ENCODE results near the gene IQGAP1. TPM values are rescaled to one million over a fixed set of nuclear protein-coding genes. Genes with fewer than 3 reads are reported as not detected.
"Not testable (repeated sequence)": the region's sequence is repeated elsewhere in the genome, so short reads cannot be mapped to it uniquely, and the experiment has no call there.

IQGAP1 gene
- total and polyA plus RNA-seq, 4 donors: 83.0 to 396 (median 189) TPM

DNA sequence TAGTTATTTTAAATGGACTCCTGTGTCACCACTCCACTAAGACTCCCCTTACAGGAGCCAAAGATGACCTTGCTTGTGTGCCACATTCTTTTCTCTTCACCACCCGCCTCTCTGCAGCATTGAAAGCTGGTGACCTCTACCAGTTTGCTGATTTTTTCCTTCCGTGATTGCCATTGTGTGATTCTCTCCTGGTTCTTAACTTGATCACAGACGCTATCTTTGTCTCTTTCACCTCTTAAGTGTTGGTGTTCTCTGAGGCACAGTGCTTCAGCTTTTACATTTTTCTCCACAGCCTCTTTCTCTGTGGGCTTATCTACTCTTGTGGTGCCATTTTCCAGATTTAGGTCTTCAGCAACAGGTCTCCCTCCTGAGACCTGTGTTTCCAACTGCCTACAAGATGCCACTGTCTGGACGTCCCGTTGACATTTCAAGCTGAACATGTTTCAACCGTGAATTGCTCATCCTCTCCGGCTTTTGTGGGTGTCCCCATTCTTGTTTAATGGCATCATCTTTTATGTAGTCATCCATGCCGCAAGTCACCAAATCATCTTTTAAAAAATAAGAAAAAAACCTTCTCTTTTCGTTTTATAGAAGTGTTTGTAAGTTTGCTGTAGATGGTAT lies 26.5 kb downstream of the IQGAP1 start:
- H3K36me3 ChIP-seq (ENCODE audit: control insufficient read depth in 4 of 4, insufficient read depth in 4 of 4, low read length in 4 of 4): peaks cover 0 to 1% (median 0%) of the 10 kb centered on the region in 4 donors
- no peak overlapping the region for H3K9ac ChIP-seq (ENCODE audit: insufficient read depth in 1 of 2, low read length in 2 of 2)
- H3K27ac ChIP-seq (ENCODE audit: low read depth in 1 of 2, low read length in 1 of 2): peak overlapping the region in 1 of 2 donors; percentile 88
- DNase-seq (no peak), ATAC-seq (ENCODE audit: insufficient read depth, low FRiP score) (no peak)
- no peaks in the 10 kb centered on the region for H3K9me3 ChIP-seq (ENCODE audit: control insufficient read depth in 4 of 4, insufficient read depth in 3 of 4, low read length in 3 of 4)
- H3K4me1 ChIP-seq (ENCODE audit: control insufficient read depth in 5 of 5, insufficient read depth in 5 of 5, low read length in 5 of 5): peaks cover 5 to 31% (median 12%) of the 10 kb centered on the region in 5 donors
- no peak overlapping the region for H3K4me3 ChIP-seq
- no peaks in the 10 kb centered on the region for H3K27me3 ChIP-seq (ENCODE audit: control insufficient read depth in 3 of 3, insufficient read depth in 3 of 3, low read length in 2 of 3)
- WGBS, 2 donors: 60 to 79% methylated on average over 9 of the region's 9 CpGs
- TF ChIP-seq, protein P1, sequence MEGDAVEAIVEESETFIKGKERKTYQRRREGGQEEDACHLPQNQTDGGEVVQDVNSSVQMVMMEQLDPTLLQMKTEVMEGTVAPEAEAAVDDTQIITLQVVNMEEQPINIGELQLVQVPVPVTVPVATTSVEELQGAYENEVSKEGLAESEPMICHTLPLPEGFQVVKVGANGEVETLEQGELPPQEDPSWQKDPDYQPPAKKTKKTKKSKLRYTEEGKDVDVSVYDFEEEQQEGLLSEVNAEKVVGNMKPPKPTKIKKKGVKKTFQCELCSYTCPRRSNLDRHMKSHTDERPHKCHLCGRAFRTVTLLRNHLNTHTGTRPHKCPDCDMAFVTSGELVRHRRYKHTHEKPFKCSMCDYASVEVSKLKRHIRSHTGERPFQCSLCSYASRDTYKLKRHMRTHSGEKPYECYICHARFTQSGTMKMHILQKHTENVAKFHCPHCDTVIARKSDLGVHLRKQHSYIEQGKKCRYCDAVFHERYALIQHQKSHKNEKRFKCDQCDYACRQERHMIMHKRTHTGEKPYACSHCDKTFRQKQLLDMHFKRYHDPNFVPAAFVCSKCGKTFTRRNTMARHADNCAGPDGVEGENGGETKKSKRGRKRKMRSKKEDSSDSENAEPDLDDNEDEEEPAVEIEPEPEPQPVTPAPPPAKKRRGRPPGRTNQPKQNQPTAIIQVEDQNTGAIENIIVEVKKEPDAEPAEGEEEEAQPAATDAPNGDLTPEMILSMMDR (IDR thresholded peaks at IDR 0.05; ENCODE audit: control extremely low read depth, extremely low read depth): no peak

DNA sequence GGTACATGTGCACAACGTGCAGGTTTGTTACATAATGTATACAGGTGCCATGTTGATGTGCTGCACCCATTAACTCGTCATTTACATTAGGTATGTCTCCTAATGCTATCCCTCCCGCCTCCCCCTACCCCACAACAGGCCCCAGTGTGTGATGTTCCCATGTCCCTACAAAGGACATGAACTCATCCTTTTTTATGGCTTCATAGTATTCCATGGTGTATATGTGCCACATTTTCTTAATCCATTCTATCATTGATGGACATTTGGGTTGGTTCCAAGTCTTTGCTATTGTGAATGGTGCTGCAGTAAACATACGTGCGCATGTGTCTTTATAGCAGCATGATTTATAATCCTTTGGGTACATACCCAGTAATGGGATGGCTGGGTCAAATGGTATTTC lies 28.0 kb downstream of the IQGAP1 start:
- 90 to 92% methylated on average over 5 of the region's 5 CpGs for WGBS, 2 donors
- H3K4me1 ChIP-seq (ENCODE audit: control insufficient read depth in 5 of 5, insufficient read depth in 5 of 5, low read length in 5 of 5): peaks cover 5 to 42% (median 12%) of the 10 kb centered on the region in 5 donors

DNA sequence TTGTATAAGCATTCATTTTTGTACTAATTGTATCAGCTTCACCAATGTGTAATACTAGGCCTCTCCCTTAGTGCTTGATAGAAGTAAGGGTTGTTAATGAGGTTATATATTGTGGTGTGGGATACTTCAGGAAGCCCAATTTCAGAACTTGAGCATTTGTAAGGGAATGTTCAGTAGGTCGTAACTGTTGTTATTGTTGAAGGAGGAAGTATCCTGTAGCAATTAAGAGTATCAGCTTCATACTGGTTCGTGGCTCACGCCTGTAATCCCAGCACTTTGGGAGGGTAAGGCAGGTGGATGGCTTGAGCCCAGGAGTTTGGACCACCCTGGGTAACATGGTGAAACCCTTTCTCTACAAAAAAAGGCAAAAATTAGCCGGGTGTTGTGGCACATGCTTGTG lies 30.6 kb downstream of the IQGAP1 start:
- H3K27ac ChIP-seq (ENCODE audit: low read depth in 1 of 2, low read length in 1 of 2): peak overlapping the region in 1 of 2 donors; percentile 56
- no peak for ATAC-seq (ENCODE audit: insufficient read depth, low FRiP score)

More for the DNA sequence above, 28.0 kb downstream of the IQGAP1 start:
- H3K9me3 ChIP-seq (ENCODE audit: control insufficient read depth in 4 of 4, insufficient read depth in 3 of 4, low read length in 3 of 4); H3K27me3 ChIP-seq (ENCODE audit: control insufficient read depth in 3 of 3, insufficient read depth in 3 of 3, low read length in 2 of 3); H3K9ac ChIP-seq (ENCODE audit: insufficient read depth in 1 of 2, low read length in 2 of 2); H3K27ac ChIP-seq (ENCODE audit: low read depth in 1 of 2, low read length in 1 of 2); H3K36me3 ChIP-seq (ENCODE audit: control insufficient read depth in 4 of 4, insufficient read depth in 4 of 4, low read length in 4 of 4); DNase-seq; ATAC-seq (ENCODE audit: insufficient read depth, low FRiP score); H3K4me3 ChIP-seq: not testable (repeated sequence)

DNA sequence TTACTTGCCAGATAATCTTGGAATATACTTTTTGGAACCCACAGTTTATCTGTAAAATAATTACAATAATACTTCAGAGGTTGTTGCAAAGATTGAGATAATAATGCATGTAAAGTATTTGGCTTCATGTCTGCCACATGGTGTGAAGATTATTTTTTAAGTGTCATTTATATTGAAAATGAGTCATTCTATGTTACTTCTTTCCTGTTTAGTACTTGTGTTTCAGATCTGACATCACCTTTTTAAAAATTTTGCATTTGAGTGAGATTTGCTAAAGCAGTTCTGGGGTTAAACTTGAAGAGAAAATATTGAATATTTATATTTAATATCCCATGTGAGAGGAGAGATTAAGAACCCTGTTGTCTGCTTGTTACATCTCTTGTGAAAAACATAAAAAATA lies 31.2 kb downstream of the IQGAP1 start:
- Histone ChIP-seq H3K27me3 (ENCODE audit: control insufficient read depth in 3 of 3, insufficient read depth in 3 of 3, low read length in 2 of 3) (no peaks in the 10 kb centered on the region), H3K4me1 (ENCODE audit: control insufficient read depth in 5 of 5, insufficient read depth in 5 of 5, low read length in 5 of 5) (peaks cover 0 to 42% (median 10%) of the 10 kb centered on the region in 5 donors), H3K4me3 (no peak overlapping the region), H3K9me3 (ENCODE audit: control insufficient read depth in 4 of 4, insufficient read depth in 3 of 4, low read length in 3 of 4) (no peaks in the 10 kb centered on the region), H3K9ac (ENCODE audit: insufficient read depth in 1 of 2, low read length in 2 of 2) (no peak overlapping the region), H3K27ac (ENCODE audit: low read depth in 1 of 2, low read length in 1 of 2) (no peak overlapping the region), H3K36me3 (ENCODE audit: control insufficient read depth in 4 of 4, insufficient read depth in 4 of 4, low read length in 4 of 4) (no peaks in the 10 kb centered on the region)
- no peak for ATAC-seq (ENCODE audit: insufficient read depth, low FRiP score)
- TF ChIP-seq, protein P1 (IDR thresholded peaks at IDR 0.05; ENCODE audit: control extremely low read depth, extremely low read depth): no peak
- no peak for DNase-seq

More for the DNA sequence above, 30.6 kb downstream of the IQGAP1 start:
- Histone ChIP-seq H3K27me3 (ENCODE audit: control insufficient read depth in 3 of 3, insufficient read depth in 3 of 3, low read length in 2 of 3) (no peaks in the 10 kb centered on the region), H3K4me3 (no peak overlapping the region), H3K9ac (ENCODE audit: insufficient read depth in 1 of 2, low read length in 2 of 2) (no peak overlapping the region), H3K4me1 (ENCODE audit: control insufficient read depth in 5 of 5, insufficient read depth in 5 of 5, low read length in 5 of 5) (peaks cover 0 to 42% (median 10%) of the 10 kb centered on the region in 5 donors), H3K36me3 (ENCODE audit: control insufficient read depth in 4 of 4, insufficient read depth in 4 of 4, low read length in 4 of 4) (no peaks in the 10 kb centered on the region), H3K9me3 (ENCODE audit: control insufficient read depth in 4 of 4, insufficient read depth in 3 of 4, low read length in 3 of 4) (no peaks in the 10 kb centered on the region)
- no peak for DNase-seq
- TF ChIP-seq, protein P1 (IDR thresholded peaks at IDR 0.05; ENCODE audit: control extremely low read depth, extremely low read depth): no peak
- WGBS, 2 donors: 55 to 65% methylated on average over 4 of the region's 4 CpGs

All from lung (tissue), 12 donors.